Left hindlimb (tissue), 1 donor: ENCODE data around the gene QRICH2.
A peak's percentile ranks its signal among the peaks of the same experiment; 100 is the strongest.
"Not testable (repeated sequence)": the region's sequence is repeated elsewhere in the genome, so short reads cannot be mapped to it uniquely, and the experiment has no call there.

Source experiments
- DNase-seq: peaks from one replicate; pipeline ENCODE4 v3.0.0-alpha.2; 2018

The QRICH2 gene

DNA sequence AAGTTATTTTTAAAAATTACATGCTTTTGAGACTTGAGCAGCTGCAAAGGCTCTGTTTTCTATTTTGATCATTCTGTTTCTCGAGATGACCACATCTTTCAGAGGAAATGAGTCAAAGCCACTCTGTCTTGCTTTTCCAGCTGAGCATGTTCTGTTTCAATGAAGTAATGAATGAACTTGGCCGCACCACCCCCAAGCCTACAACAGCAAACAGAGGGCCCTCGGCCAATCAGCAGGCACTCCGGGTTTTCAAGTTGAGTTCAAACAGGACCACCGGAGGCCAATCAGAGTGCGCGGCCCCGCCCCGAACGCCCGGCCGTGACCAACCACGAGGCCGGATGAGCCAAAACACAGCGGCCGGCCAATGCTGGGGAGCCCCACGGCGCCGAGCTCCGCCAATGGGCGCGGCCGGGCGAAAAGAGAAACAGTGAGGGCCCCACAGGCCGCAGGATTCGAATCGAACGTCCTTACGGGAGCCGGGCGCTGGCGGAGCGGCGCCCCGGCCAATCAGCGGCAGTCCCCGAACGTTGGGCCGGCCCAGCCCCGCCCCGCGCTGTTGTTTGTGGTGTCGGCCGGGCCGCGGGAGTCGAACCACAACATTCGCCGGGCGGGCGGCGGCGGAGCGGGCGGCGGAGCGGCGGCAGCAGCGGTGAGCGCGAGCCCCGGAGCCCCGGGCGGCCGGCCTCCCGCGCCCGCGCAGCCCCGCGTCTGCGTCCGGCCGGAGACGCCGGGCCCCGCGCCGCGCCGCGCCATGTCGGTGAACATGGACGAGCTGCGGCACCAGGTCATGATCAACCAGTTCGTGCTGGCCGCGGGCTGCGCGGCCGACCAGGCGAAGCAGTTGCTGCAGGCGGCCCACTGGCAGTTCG, 43.1 kb downstream of the QRICH2 start, which contains the start of gene UBALD2:
TSS of gene UBALD2 (plus strand) at position 594 of the 869 bp plus-strand sequence. CDS start at position 752, 158 bp downstream.
- DNase-seq = peak; percentile 100

GRCh38 chr17:76264425-76264754, 43.7 kb downstream of the QRICH2 start:
- DNase-seq = no peak

GRCh38 chr17:76263896-76264295, 44.2 kb downstream of the QRICH2 start:
- no peak for DNase-seq

GRCh38 chr17:76262732-76263344, 45.2 kb downstream of the QRICH2 start:
- no peak for DNase-seq

- no peak for DNase-seq
These were observed 46.5 kb downstream of the QRICH2 start for GRCh38 chr17:76261421-76262215.

GRCh38 chr17:76260669-76261068, 47.4 kb downstream of the QRICH2 start:
- DNase-seq = no peak

GRCh38 chr17:76260220-76260619, 47.9 kb downstream of the QRICH2 start:
- no peak for DNase-seq

DNA sequence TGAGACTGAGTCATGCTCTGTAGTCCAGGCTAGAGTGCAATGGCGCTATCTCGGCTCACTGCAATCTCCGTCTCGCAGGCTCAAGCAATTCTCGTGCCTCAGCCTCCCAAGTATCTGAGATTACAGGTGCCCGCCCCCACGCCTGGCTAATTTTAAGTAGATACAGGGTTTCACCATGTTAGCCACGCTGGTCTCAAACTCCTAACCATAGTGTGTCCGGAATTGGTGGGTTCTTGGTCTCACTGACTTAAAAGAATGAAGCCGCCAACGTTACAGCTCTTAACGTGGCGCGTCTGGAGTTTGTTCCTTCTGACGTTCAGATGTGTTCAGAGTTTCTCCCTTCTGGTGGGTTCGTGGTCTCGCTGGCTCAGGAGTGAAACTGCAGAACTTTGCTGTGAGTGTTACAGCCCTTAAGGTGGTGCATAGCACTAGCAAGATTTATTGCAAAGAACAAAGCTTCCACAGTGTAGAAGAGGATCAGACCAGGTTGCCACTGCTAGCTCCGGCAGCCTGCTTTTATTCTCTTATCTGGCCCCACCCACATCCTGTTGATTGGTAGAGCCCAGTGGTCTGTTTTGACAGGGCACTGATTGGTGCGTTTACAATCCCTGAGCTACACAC, 51.5 kb downstream of the QRICH2 start:
- not testable (repeated sequence) for DNase-seq

DNA sequence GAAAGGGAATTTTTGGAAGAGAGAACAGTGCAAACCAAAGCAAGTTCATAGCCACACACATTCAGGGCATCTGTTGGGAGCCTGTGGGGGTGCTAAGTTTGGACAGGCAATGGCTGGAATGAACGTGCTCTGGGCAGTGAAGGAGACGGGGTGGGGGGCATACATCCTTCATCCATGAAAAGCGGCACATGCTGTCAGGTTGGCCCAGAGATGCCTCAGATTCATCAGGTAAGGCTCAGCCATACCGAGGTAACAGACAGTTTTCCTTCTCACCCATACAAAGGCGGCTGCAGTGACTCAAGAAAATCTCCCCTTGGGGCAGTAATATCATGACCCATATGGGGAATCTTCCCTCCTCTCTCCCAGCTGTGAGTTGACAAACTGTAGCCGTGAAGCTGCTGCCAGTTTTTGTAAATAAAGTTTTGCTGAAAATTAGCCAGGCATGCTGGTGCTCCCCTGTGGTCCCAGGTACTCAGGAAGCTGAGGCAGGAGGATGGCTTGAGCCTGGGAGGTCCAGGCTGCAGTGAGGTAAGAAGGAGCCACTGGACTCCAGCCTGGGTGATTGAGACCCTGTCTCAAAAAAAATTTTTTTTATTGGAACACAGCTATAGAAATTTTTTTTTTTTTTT, 52.2 kb downstream of the QRICH2 start:
- no peak for DNase-seq

DNA sequence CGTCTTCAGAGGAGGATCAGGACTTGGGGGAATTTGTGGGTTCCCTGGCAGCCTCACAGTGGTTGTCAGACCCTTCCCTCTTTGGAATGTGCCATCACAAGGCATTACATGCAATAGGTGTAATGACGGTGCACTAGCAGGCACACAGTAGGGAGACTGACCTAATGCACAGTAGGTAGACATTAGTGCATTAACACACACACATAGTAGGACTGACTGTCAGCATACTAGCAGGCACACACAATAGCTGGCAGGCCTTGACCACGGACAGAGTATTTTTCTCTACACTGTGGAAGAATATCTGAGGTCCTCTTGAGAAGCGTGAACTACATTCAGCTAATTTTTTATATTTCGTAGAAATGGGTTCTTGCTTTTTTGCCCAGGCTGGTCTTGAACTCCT, 53.8 kb downstream of the QRICH2 start:
- no peak for DNase-seq

DNA sequence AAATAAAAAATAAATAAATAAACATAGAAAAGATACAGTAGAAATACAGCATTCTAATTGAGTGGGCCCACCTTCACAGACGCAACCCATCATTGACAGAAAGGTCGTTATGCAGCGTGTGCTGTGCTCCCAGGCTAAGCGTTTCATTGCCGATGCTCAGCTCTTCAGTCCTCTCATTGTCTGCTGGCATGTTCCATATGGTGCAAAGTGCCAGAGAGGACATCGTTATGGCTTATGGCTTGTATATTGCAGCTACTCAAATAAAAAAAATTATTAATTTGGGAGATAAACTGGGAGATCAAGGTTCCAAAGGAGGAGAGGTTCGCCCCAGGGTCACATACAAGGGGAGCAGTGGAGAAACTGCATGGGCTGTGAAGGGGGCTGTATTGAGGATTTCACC, 54.2 kb downstream of the QRICH2 start:
- DNase-seq = no peak

GRCh38 chr17:76252967-76253766, 54.9 kb downstream of the QRICH2 start:
- DNase-seq = not testable (repeated sequence)

- DNase-seq = no peak
These were observed 55.8 kb downstream of the QRICH2 start for GRCh38 chr17:76252040-76252954.

DNA sequence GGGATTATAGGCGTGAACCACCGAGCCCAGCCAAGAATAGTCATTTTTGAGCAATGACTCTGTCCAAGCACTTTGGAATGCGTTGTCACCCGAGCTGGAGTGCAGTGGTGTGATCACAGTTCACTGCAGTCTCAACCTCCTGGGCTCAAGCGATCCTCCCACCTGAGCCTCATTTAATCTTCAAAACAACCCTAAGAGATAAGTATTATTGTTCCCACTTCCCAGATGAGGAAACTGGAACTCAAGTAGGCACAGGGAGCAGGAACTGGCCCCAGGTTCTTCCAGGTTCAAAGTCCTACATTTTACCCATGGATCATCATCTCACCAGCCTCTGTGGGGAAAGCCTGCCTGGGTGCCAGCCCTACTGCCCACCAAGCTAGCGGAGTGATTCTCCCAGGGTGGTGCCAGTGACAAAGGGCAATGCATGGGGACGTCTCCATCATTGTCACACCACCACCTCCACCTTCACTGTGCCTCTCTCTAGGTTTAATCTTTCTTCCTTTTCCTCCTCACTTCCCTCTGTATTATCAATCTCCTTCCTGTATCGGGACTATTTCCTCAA, 56.5 kb downstream of the QRICH2 start:
- no peak for DNase-seq

- no peak for DNase-seq
These were observed 57.9 kb downstream of the QRICH2 start for GRCh38 chr17:76250141-76250540.

DNA sequence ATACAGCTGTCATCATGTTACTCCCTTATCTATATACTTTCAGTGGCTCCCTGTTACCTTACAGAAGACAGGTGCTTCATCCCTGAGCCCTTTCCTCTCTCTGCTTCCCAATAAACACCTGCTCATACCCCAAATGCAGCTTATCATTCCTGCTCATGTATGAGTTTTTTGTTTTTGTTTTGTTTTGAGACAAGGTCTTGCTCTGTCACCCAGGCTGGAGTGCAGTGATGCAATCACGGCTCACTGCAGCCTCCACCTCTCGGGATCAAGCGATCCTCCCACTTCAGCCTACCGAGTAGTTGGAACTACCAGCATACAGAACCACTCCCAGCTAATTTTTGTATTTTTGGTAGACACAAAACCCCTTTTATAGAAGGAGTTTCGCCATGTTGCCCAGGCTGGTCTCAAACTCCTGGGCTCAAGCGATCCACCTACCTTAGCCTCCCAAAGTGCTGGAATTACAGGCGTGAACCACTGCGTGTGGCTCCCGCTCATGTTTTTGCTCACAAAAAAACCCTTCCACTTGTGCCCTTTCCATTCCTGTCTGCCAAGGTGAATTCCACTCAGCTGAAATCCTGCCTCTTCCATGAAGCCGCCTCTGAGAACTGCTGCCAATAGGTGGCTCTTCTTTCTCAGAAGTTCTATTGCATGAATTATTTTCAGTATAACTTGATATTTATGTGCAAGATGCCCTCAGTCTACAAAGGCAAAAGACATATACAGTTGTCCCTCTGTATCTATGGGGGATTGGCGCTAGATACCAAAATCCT, 59.9 kb downstream of the QRICH2 start:
- no peak for DNase-seq

- no peak for DNase-seq
These were observed 60.8 kb downstream of the QRICH2 start for GRCh38 chr17:76247304-76247703.

DNA sequence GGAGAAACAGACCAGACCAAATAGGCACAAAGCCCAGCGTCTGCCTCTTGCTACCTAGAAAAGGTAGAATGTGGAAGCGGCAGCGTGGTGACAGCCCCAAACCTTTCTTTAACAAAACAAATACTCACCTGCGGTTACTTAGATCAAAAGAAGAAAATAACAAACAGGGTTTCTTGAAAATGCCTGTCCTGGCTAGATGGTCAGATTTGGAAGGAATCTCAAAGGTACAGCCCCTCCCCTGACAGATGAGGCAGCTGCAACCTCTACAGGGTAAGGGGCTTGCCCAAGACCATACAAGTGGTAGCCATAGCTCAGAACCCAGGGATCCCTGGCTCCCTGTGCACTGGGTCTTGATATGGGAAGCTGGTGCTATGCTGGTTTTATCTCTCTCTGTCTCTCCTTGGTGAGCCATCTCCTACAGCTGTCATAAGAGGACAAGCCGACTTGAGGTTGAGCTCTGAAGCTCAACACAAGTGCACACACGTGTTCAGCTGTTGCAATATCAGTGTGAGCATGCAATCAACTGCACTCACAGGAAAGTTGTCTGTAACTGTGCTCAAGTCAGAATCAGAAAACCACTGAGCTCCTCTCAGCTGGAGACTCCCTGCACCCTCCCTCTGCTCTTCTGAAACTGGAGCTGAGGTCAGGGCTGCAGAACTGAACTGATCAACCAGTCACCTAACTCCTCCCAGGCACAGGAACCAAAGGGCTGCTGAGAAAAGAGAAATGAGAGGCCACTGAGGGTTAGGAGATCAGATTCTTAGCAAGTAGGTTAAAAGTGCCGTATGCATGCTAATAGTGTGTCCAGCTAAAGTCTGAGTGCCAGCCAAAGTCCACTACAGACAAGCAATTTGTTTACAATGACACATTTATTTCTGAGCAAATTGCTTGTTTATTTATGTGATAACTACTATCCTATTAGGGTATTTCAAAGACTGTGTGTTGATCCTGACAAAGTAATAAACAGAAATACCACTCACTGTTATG, 61.7 kb downstream of the QRICH2 start:
- DNase-seq = no peak
